Liver (tissue), 9 donors: ENCODE results near the gene NAPB. TPM values are rescaled to one million over a fixed set of nuclear protein-coding genes. Genes with fewer than 3 reads are reported as not detected.

ENCODE experiments used
- DNase-seq: peaks from one replicate; pipeline ENCODE4 v3.0.0-alpha.2; 2017; ENCODE audit warnings: low spot score
- H3K27ac ChIP-seq, 2 donors: one replicate each; pipeline ENCODE4 v1.7.0; 2013; ENCODE audit warnings: inconsistent platforms in 2 of 2, low read length in 2 of 2, control low read depth in 1 of 2, low read depth in 1 of 2, mild to moderate bottlenecking in 1 of 2
- H3K27me3 ChIP-seq, 4 donors: one replicate each; pipeline versions ENCODE4 v1.6.1 to v1.7.0; 2013; ENCODE audit warnings: low read length in 3 of 4, inconsistent platforms in 1 of 4, mild to moderate bottlenecking in 1 of 4, moderate library complexity in 1 of 4; ENCODE audit not compliant: control insufficient read depth in 4 of 4, insufficient read depth in 4 of 4
- H3K36me3 ChIP-seq, 4 donors: one replicate each; pipeline versions ENCODE4 v1.6.1 to v1.7.0; 2013; ENCODE audit warnings: low read length in 3 of 4, mild to moderate bottlenecking in 3 of 4, low read depth in 1 of 4, moderate library complexity in 1 of 4; ENCODE audit not compliant: control insufficient read depth in 4 of 4, insufficient read depth in 3 of 4
- H3K4me1 ChIP-seq, 4 donors: one replicate each; pipeline versions ENCODE4 v1.6.1 to v1.7.0; 2013; ENCODE audit warnings: low read length in 3 of 4, mild to moderate bottlenecking in 3 of 4, moderate library complexity in 1 of 4; ENCODE audit not compliant: control insufficient read depth in 4 of 4, insufficient read depth in 4 of 4
- H3K4me3 ChIP-seq, 3 donors: one replicate each; pipeline versions ENCODE4 v1.6.1 to v1.7.0; 2013; ENCODE audit warnings: low read length in 3 of 3, control low read depth in 1 of 3, low read depth in 1 of 3, mild to moderate bottlenecking in 1 of 3
- H3K9ac ChIP-seq, 2 donors: one replicate each; pipeline ENCODE4 v1.7.0; 2013; ENCODE audit warnings: low read length in 2 of 2, mild to moderate bottlenecking in 2 of 2, moderate library complexity in 2 of 2, control low read depth in 1 of 2, low read depth in 1 of 2
- H3K9me3 ChIP-seq, 4 donors: one replicate each; pipeline versions ENCODE4 v1.6.1 to v1.7.0; 2013; ENCODE audit warnings: low read length in 3 of 4; ENCODE audit not compliant: control insufficient read depth in 4 of 4
- ATF3 ChIP-seq: IDR thresholded peaks from 2 replicates; pipeline ENCODE4 v1.6.1; 2016; ENCODE audit warnings: antibody characterized with exemption
- CTCF ChIP-seq: fragments of 150-350 bp; IDR thresholded peaks from 2 replicates; pipeline ENCODE4 v1.5.1; 2017; ENCODE audit warnings: improper control_type of control experiment, low read depth, low read length; ENCODE audit not compliant: missing input control
- EGR1 ChIP-seq, 2 donors: IDR thresholded peaks; 2 replicates each; pipeline ENCODE4 v1.6.1; 2016 to 2018; ENCODE audit warnings: antibody characterized with exemption in 2 of 2, low read depth in 2 of 2
- FOXA1 ChIP-seq: IDR thresholded peaks from 2 replicates; pipeline ENCODE4 v1.6.1; 2016; ENCODE audit warnings: antibody characterized with exemption
- FOXA2 ChIP-seq: IDR thresholded peaks from 2 replicates; pipeline ENCODE4 v1.6.1; 2016; ENCODE audit warnings: antibody characterized with exemption
- GABPA ChIP-seq, 2 donors: IDR thresholded peaks in 1 of 2; conservative IDR thresholded peaks in 1 of 2; 2 replicates each; pipeline ENCODE4 v1.6.1; 2016; ENCODE audit warnings: antibody characterized with exemption in 2 of 2, mild to moderate bottlenecking in 1 of 2, moderate library complexity in 1 of 2
- HNF4A ChIP-seq, 2 donors: conservative IDR thresholded peaks; 2 replicates each; pipeline ENCODE4 v1.6.1; 2016; ENCODE audit warnings: antibody characterized with exemption in 2 of 2, mild to moderate bottlenecking in 2 of 2
- HNF4G ChIP-seq: IDR thresholded peaks from 2 replicates; pipeline ENCODE4 v1.6.1; 2016; ENCODE audit warnings: antibody characterized with exemption
- JUND ChIP-seq, 2 donors: IDR thresholded peaks; 2 replicates each; pipeline ENCODE4 v1.6.1; 2016; ENCODE audit warnings: antibody characterized with exemption in 2 of 2
- MAX ChIP-seq: IDR thresholded peaks from 2 replicates; pipeline ENCODE4 v1.6.1; 2016; ENCODE audit warnings: antibody characterized with exemption
- NR2F2 ChIP-seq: IDR thresholded peaks from 2 replicates; pipeline ENCODE4 v1.6.1; 2016; ENCODE audit warnings: antibody characterized with exemption
- RAD21 ChIP-seq, 2 donors: IDR thresholded peaks; 2 replicates each; pipeline ENCODE4 v1.6.1; 2016; ENCODE audit warnings: antibody characterized with exemption in 2 of 2, mild to moderate bottlenecking in 2 of 2
- REST ChIP-seq: IDR thresholded peaks from 2 replicates; pipeline ENCODE4 v1.6.1; 2016; ENCODE audit warnings: antibody characterized with exemption, mild to moderate bottlenecking
- RXRA ChIP-seq, 2 donors: IDR thresholded peaks; 2 replicates each; pipeline ENCODE4 v1.6.1; 2017 to 2018; ENCODE audit warnings: antibody characterized with exemption in 2 of 2, mild to moderate bottlenecking in 1 of 2
- SP1 ChIP-seq: IDR thresholded peaks from 2 replicates; pipeline ENCODE4 v1.6.1; 2018; ENCODE audit warnings: antibody characterized with exemption, mild to moderate bottlenecking
- TAF1 ChIP-seq: conservative IDR thresholded peaks from 2 replicates; pipeline ENCODE4 v1.6.1; 2016; ENCODE audit warnings: antibody characterized with exemption, mild to moderate bottlenecking
- WGBS: extraction: QIAGEN DNeasy Blood & Tissue Kit; methylation state at CpG from one replicate; pipeline ENCODE4 v1.1.7; 2013; 5-methylcytosine and 5-hydroxymethylcytosine counted together
- polyA plus RNA-seq, 2 donors: library from polyadenylated mRNA; stranded (reverse) in 1 of 2; unstranded in 1 of 2; fragments of 200-250 nt in 1 of 2; fragments of >200 nt in 1 of 2; fragmentation: Nextera tagmentation in 1 of 2; extraction: Ambion mirVana in 1 of 2; gene quantifications; one replicate each; pipeline versions ENCODE4 v1.2.1 to v1.2.3, GENCODE V29; 2013 to 2015
- total RNA-seq, 2 donors: library from RNA; depleted of rRNA; stranded (reverse); fragments of >200 nt; gene quantifications; one replicate each; pipeline ENCODE4 v1.2.3, GENCODE V29; 2014
- donor health status: healthy.
- donor health status: healthy.
- donor health status: healthy.
- donor health status: healthy.
- donor health status: healthy.

NAPB gene
- total and polyA plus RNA-seq, 4 donors = 2.4 to 10.6 (median 4.5) TPM

- H3K36me3 ChIP-seq = peaks cover 2 to 17% (median 7%) of the 10 kb centered on the region in 4 donors
- whole genome bisulfite sequencing = 85% methylated on average over 27 of the region's 27 CpGs
- no peak for DNase-seq
- no peaks in the 10 kb centered on the region for H3K9me3 ChIP-seq
- no peak overlapping the region for H3K9ac ChIP-seq
- H3K27ac ChIP-seq = no peak overlapping the region
- H3K4me1 ChIP-seq = peaks cover 3 to 32% (median 23%) of the 10 kb centered on the region in 4 donors
- H3K27me3 ChIP-seq = no peaks in the 10 kb centered on the region
- no peak overlapping the region for H3K4me3 ChIP-seq
- TF ChIP-seq ATF3 = no peak
- no peak for TF ChIP-seq EGR1 (IDR thresholded peaks at IDR 0.05; ENCODE audit: low read depth in 2 of 2)
- TF ChIP-seq SP1 = no peak
- no peak for TF ChIP-seq HNF4G
- no peak for TF ChIP-seq RXRA (IDR thresholded peaks at IDR 0.05)
- no peak for TF ChIP-seq NR2F2
- no peak for TF ChIP-seq MAX
Measured at GRCh38 chr20:23356203-23356602, 65.1 kb downstream of the NAPB start.

- no peaks in the 10 kb centered on the region for H3K9me3 ChIP-seq
- WGBS = 2% methylated on average over 64 of the region's 64 CpGs
Measured at GRCh38 chr20:23350904-23351838, 70.1 kb downstream of the NAPB start.

GRCh38 chr20:23350196-23350903 is 70.9 kb downstream of the NAPB start, which contains the start of gene NXT1:
Gene NXT1, plus strand, starts transcription at chr20:23350791. Its CDS starts 3,251 bp downstream, at chr20:23354042.
- peak within 1 kb of the TSS; percentile 82 to 93 for H3K9ac ChIP-seq
- DNase-seq = peak; percentile 97
- H3K36me3 ChIP-seq = peaks cover 2 to 16% (median 5%) of the 10 kb centered on the region in 4 donors
- no peaks in the 10 kb centered on the region for H3K9me3 ChIP-seq
- peak within 1 kb of the TSS; percentile 94 to 98 for H3K27ac ChIP-seq
- under 1% methylated on average over 65 of the region's 65 CpGs for WGBS
- H3K27me3 ChIP-seq = no peaks in the 10 kb centered on the region
- peak within 1 kb of the TSS; percentile 87 to 95 (median 92) for H3K4me3 ChIP-seq
- H3K4me1 ChIP-seq = peaks cover 5 to 20% (median 13%) of the 10 kb centered on the region in 4 donors
- TF ChIP-seq TAF1 (peak; percentile 96), JUND (IDR thresholded peaks at IDR 0.05) (peak in 1 of 2 donors; percentile 58), MAX (peak; percentile 58), REST (peak; percentile 93), RXRA (IDR thresholded peaks at IDR 0.05) (peak; percentile 38 to 60), ATF3 (peak; percentile 14), HNF4G (no peak), SP1 (peak; percentile 91), FOXA1 (no peak), EGR1 (IDR thresholded peaks at IDR 0.05; ENCODE audit: low read depth in 2 of 2) (peak in 1 of 2 donors; percentile 52), GABPA (IDR thresholded peaks at IDR 0.05 in 1 of 2, conservative IDR thresholded peaks at IDR 0.05 in 1 of 2) (peak; percentile 90 to 94), CTCF (peak; percentile 2), HNF4A (conservative IDR thresholded peaks at IDR 0.05) (peak; percentile 11 to 55), RAD21 (IDR thresholded peaks at IDR 0.05) (peak in 1 of 2 donors; percentile 29), FOXA2 (no peak), NR2F2 (peak; percentile 73)

More at GRCh38 chr20:23350904-23351838, 70.1 kb downstream of the NAPB start:
- TF ChIP-seq MAX (peak; percentile 29), FOXA1 (no peak)
- H3K4me1 ChIP-seq = peaks cover 5 to 20% (median 13%) of the 10 kb centered on the region in 4 donors
- H3K4me3 ChIP-seq = peak overlapping the region; percentile 87 to 95 (median 92)
- H3K27me3 ChIP-seq = no peaks in the 10 kb centered on the region
- peak overlapping the region; percentile 94 to 98 for H3K27ac ChIP-seq
- DNase-seq = peak; percentile 53
- H3K9ac ChIP-seq = peak overlapping the region; percentile 38 to 70
- peaks cover 2 to 17% (median 7%) of the 10 kb centered on the region in 4 donors for H3K36me3 ChIP-seq
